Measurements from ENCODE around the gene AOAH. TPM values are rescaled to one million over a fixed set of nuclear protein-coding genes. Genes with fewer than 3 reads are reported as not detected.

The AOAH gene
- total and polyA plus RNA-seq, 2 donors from 2014 or later = 2.7 to 24.7 TPM

DNA sequence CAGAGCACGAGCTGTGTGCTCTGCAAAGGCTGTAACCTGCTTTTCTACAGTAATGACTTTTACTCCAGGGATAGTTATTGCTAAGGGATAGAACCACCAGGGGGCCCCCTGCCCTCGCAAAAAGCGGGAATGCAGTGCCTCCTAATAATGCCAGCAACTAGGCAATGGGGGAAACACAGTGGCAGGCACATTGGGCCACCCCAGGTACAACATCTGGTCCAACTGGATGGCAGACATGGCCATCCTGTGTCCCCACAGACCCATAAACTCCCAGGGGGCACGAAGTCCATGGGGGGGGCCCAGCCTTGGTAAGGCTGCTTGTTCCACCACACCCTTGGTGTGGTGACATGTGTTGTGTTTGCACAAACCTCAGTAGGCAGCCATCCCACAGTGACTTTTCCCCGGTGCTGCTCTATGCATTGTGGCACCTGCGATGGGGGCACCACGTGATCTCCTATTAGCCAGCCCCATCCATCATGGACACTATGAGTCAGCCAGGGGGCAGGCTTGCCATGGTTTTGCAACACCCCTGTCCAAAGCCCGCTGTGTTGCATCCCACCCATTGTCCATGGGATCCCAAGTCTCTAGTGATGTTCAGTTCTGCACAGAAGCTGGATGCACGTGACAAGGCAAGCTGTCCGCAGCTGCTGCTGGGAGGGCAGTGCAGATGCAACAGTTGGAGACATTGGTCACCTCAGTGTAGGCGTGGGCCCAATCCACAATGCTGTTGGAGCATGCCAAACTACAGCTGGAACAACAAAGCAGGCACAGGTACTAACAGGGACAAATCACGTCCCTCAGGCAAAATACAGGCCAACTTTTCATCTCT, 250.6 kb downstream of the AOAH start:
- Histone ChIP-seq H3K36me3 (ENCODE audit: control insufficient read depth in 2 of 3, insufficient read depth in 3 of 3, low read length in 3 of 3) (no peaks in the 10 kb centered on the region), H3K4me1 (ENCODE audit: control insufficient read depth in 2 of 3, insufficient read depth in 2 of 3, low read depth in 1 of 3, low read length in 3 of 3) (no peaks in the 10 kb centered on the region), H3K27ac (ENCODE audit: low read depth in 2 of 2, low read length in 2 of 2) (no peak overlapping the region), H3K9me3 (ENCODE audit: control insufficient read depth in 2 of 3, insufficient read depth in 1 of 3, low read length in 3 of 3) (no peaks in the 10 kb centered on the region), H3K4me3 (ENCODE audit: low read length in 3 of 3) (no peak overlapping the region), H3K9ac (ENCODE audit: low read length in 3 of 3) (no peak overlapping the region), H3K27me3 (ENCODE audit: control insufficient read depth, insufficient read depth, low read length) (no peaks in the 10 kb centered on the region)
- DNase-seq (peak in 4 of 5 donors; percentile 19 to 50 (median 45)), FAIRE-seq (no peak)
- intact Hi-C loops (cut with DNase I) = no loop called here
- TF ChIP-seq, protein P1, sequence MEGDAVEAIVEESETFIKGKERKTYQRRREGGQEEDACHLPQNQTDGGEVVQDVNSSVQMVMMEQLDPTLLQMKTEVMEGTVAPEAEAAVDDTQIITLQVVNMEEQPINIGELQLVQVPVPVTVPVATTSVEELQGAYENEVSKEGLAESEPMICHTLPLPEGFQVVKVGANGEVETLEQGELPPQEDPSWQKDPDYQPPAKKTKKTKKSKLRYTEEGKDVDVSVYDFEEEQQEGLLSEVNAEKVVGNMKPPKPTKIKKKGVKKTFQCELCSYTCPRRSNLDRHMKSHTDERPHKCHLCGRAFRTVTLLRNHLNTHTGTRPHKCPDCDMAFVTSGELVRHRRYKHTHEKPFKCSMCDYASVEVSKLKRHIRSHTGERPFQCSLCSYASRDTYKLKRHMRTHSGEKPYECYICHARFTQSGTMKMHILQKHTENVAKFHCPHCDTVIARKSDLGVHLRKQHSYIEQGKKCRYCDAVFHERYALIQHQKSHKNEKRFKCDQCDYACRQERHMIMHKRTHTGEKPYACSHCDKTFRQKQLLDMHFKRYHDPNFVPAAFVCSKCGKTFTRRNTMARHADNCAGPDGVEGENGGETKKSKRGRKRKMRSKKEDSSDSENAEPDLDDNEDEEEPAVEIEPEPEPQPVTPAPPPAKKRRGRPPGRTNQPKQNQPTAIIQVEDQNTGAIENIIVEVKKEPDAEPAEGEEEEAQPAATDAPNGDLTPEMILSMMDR (IDR thresholded peaks at IDR 0.05; ENCODE audit: borderline replicate concordance, extremely low read depth, insufficient read depth) = peak; percentile 34

DNA sequence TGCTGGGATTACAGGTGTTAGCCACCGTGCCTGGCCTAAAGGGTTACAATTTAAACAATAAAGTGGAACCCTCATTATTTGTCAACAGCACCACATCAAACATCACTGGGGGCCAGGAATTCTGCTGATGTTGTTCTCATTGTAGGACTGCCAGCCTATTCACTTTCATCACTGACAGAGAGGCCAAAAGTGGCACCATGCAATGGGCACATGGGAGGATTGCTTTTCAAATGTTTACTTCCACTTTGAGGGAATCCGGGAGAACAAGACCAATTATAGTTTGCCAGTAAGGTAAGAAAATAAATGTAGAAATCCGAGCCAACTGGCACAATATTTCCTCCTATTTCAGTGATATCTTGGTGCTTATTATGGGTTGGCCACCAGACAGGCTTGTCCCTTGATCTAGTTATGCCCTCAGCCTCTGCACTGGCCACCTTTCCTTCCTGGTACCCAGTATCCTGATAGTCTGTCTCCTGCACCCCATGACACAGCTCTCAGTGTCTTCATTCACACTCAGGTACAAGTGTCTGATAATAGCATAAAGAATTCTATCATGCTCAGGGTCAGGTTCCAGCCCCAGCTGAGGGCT, 252.1 kb downstream of the AOAH start:
- Histone ChIP-seq H3K27ac (ENCODE audit: low read depth in 2 of 2, low read length in 2 of 2) (no peak overlapping the region), H3K9me3 (ENCODE audit: control insufficient read depth in 2 of 3, insufficient read depth in 1 of 3, low read length in 3 of 3) (no peaks in the 10 kb centered on the region), H3K27me3 (ENCODE audit: control insufficient read depth, insufficient read depth, low read length) (no peaks in the 10 kb centered on the region), H3K9ac (ENCODE audit: low read length in 3 of 3) (no peak overlapping the region), H3K36me3 (ENCODE audit: control insufficient read depth in 2 of 3, insufficient read depth in 3 of 3, low read length in 3 of 3) (no peaks in the 10 kb centered on the region), H3K4me3 (ENCODE audit: low read length in 3 of 3) (no peak overlapping the region), H3K4me1 (ENCODE audit: control insufficient read depth in 2 of 3, insufficient read depth in 2 of 3, low read depth in 1 of 3, low read length in 3 of 3) (no peaks in the 10 kb centered on the region)
- no peak for FAIRE-seq
- no peak for DNase-seq
- intact Hi-C loops (cut with DNase I) = no loop called here
- TF ChIP-seq, protein P1 (IDR thresholded peaks at IDR 0.05; ENCODE audit: borderline replicate concordance, extremely low read depth, insufficient read depth) = no peak

DNA sequence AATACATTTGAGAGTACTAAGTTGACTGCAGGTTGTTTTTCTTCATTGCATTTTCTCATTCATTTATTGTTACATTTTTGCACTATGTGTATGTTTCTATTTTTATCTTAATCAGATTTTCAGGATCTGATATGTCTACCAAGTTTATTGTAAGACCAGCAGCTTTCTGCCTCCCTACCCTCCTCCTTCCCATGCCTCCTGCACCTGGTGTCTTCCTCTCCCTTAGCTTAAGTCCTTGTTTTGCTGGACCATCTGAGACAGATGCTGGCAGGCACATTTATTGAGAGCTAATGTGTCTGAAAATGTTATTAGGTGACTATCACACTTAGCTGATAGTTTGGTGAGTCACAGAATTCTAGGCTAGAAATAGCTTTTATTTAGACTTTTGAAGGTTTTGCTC, 255.1 kb downstream of the AOAH start:
- no peaks in the 10 kb centered on the region for H3K4me1 ChIP-seq (ENCODE audit: control insufficient read depth in 2 of 3, insufficient read depth in 2 of 3, low read depth in 1 of 3, low read length in 3 of 3)
- no peaks in the 10 kb centered on the region for H3K27me3 ChIP-seq (ENCODE audit: control insufficient read depth, insufficient read depth, low read length)
- H3K9ac ChIP-seq (ENCODE audit: low read length in 3 of 3) = no peak overlapping the region
- intact Hi-C loops (cut with DNase I) = no loop called here
- no peak for FAIRE-seq
- DNase-seq = no peak
- peaks cover 0 to 4% (median 0%) of the 10 kb centered on the region in 3 donors for H3K9me3 ChIP-seq (ENCODE audit: control insufficient read depth in 2 of 3, insufficient read depth in 1 of 3, low read length in 3 of 3)
- H3K27ac ChIP-seq (ENCODE audit: low read depth in 2 of 2, low read length in 2 of 2) = no peak overlapping the region
- H3K36me3 ChIP-seq (ENCODE audit: control insufficient read depth in 2 of 3, insufficient read depth in 3 of 3, low read length in 3 of 3) = no peaks in the 10 kb centered on the region
- H3K4me3 ChIP-seq (ENCODE audit: low read length in 3 of 3) = no peak overlapping the region
- TF ChIP-seq, protein P1 (IDR thresholded peaks at IDR 0.05; ENCODE audit: borderline replicate concordance, extremely low read depth, insufficient read depth) = no peak

All from kidney (tissue), 14 donors.